IPS-15b (cell line): ENCODE measurements around the gene MALRD1.

Experiments used
- H3K27me3 ChIP-seq: one replicate; pipeline ENCODE4 v1.6.1; 2013; ENCODE audit warnings: low read length; ENCODE audit not compliant: control insufficient read depth, insufficient read depth
- H3K36me3 ChIP-seq: one replicate; pipeline ENCODE4 v1.6.1; 2013; ENCODE audit warnings: low read length; ENCODE audit not compliant: control insufficient read depth, insufficient read depth
- H3K4me1 ChIP-seq: one replicate; pipeline ENCODE4 v1.6.1; 2013; ENCODE audit warnings: mild to moderate bottlenecking, low read length; ENCODE audit not compliant: control insufficient read depth, insufficient read depth
- H3K4me3 ChIP-seq: one replicate; pipeline ENCODE4 v1.5.1; 2013; ENCODE audit warnings: low read depth, low read length
- H3K9ac ChIP-seq: one replicate; pipeline ENCODE4 v1.6.1; 2013; ENCODE audit warnings: low read depth, mild to moderate bottlenecking, low read length
- H3K9me3 ChIP-seq: one replicate; pipeline ENCODE4 v1.6.1; 2013; ENCODE audit warnings: mild to moderate bottlenecking, low read length; ENCODE audit not compliant: control insufficient read depth, insufficient read depth

Gene MALRD1

DNA sequence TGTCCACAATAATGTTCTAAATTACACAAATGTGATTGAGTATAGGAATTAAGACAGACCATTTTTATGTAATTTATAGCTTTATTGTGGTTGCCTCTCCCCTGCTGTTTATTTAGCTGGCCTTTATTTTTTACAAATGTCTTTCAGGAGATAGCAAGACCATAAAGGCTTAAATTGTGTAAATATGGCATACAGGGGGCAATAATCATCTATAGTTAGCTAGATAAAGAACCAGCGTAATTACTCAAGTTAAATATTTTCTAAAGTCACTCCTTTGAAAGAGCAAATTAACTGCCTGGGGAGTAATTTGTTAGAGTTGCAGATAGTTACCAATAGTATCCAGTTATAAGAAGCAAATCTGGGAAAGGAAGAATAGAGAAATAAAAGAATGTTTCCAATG lies at the start of gene MALRD1:
Gene MALRD1 (plus strand): TSS at position 313 of the 400 bp plus-strand sequence. CDS start 138 bp downstream, outside the sequence.
- Histone ChIP-seq H3K9ac (no peak within 1 kb of the TSS), H3K36me3 (no peaks in the 10 kb centered on the region), H3K27me3 (no peaks in the 10 kb centered on the region), H3K9me3 (no peaks in the 10 kb centered on the region), H3K4me3 (no peak within 1 kb of the TSS), H3K4me1 (no peaks in the 10 kb centered on the region)

DNA sequence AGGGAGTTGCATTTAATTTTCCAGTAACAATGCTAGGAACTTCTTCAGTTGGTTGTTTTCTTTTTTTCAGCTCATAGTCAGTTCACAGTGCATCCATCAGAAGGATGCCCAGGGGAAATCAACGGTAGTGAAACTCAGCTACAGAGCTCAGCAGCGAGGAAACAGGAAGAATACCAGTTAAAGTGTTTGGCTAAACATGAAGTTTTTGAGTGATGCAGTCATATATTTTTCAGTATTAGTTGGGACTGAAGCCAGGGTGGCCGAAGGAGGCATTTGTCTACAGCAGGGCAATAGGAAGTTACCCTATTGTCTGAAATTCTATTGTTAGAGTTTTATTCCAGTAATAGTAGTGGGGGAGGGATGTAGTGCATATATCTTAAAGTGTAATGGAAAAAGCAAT lies 45.3 kb upstream of the MALRD1 start:
- H3K4me1 ChIP-seq = no peaks in the 10 kb centered on the region
- H3K9ac ChIP-seq = no peak overlapping the region
- no peaks in the 10 kb centered on the region for H3K36me3 ChIP-seq
- no peak overlapping the region for H3K4me3 ChIP-seq
- no peaks in the 10 kb centered on the region for H3K27me3 ChIP-seq
- H3K9me3 ChIP-seq = no peaks in the 10 kb centered on the region

DNA sequence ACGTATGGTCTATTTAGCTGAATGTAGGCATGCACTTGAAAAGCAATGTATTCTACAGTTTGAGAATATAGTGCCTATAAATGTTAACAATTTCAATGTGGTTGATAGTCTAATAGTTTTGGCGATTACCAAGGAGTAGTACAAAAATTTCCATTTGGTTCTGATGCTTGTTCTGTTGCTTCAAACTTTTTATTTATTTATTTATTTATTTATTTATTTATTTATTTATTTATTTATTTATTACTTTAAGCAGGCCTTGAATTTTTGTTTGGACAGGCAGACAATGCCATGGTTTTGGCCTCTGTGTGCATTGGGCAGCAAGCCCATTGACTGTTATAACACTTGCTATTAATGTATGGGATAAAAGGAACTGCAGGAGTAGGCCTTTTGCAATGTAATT lies 36.5 kb upstream of the MALRD1 start:
- H3K9me3 ChIP-seq = no peaks in the 10 kb centered on the region
- H3K36me3 ChIP-seq = no peaks in the 10 kb centered on the region
- no peaks in the 10 kb centered on the region for H3K4me1 ChIP-seq
- no peak overlapping the region for H3K4me3 ChIP-seq
- no peak overlapping the region for H3K9ac ChIP-seq
- H3K27me3 ChIP-seq = no peaks in the 10 kb centered on the region

DNA sequence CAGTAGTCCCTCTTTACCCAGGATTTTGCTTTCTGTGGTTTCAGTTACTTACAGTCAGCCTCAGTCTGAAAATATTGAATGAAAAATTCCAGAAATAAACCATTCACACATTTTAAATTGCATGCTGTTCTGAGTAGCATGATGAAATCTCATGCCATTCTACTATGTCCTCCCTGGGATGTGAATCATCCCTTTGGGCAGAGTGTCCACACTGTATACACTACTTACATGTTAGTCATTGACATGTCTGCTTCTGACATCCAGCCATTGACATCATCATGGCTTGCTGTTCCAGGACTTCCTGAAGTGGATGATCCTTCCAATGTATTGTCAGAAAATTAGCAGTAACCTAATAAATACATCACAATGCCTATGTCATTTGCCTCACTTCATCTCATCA lies 34.6 kb upstream of the MALRD1 start:
- Histone ChIP-seq H3K9me3 (no peaks in the 10 kb centered on the region), H3K27me3 (no peaks in the 10 kb centered on the region), H3K9ac (no peak overlapping the region), H3K4me3 (no peak overlapping the region), H3K36me3 (no peaks in the 10 kb centered on the region), H3K4me1 (no peaks in the 10 kb centered on the region)

DNA sequence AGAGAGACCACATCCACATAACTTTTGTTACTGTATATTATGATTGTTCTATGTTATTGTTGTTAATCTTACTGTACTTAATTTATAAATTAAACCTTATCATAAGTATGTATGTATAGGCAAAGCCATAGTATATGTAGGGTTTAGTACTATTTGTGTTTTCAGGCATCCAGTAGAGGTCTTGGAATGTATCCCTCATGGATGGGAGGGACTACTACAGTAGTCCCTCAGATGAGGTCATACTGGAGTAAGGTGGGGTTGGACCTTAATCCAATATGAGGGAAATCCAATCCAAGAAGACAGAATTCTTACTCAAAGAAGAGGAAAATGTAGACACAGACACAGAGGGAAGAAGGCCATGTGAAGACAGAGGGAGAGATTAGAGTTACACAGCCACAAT lies 34.1 kb upstream of the MALRD1 start:
- H3K27me3 ChIP-seq = no peaks in the 10 kb centered on the region
- no peaks in the 10 kb centered on the region for H3K9me3 ChIP-seq
- H3K9ac ChIP-seq = no peak overlapping the region
- H3K4me1 ChIP-seq = no peaks in the 10 kb centered on the region
- H3K4me3 ChIP-seq = no peak overlapping the region
- H3K36me3 ChIP-seq = no peaks in the 10 kb centered on the region

DNA sequence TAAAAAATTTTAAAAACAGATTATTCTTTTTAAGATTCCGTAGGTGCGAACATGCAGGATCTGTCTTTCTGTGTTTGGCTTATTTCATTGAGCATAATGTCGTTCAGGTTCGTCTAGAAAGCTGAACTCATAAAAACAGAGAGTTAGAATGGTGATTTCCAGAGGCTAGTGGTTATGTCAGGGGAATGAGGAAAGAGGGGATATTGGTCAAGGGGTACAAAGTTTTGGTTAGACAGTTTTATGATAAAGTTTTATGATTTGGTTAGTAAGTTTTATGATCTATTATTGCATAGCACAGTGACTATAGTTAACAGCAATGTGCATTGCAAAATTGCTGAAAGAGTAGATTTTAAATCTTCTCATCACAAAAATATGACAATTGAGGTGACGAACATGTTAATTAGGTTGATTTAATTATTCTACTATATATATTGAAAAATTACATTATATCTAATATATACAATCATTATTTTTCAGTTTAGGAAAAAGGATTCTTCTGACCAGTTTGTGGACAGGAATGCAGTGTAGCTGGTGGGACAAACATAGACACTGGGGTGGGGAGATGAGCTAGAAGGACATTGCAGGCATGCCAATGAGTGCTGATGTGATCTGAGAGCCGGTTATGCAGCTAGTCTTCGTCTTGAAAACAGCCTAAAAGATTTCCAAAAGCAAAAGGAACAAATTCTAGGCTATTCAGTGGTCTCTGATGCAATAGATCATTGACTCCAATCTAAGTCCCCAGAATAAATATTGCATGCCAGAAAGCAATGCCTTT lies 31.3 kb upstream of the MALRD1 start:
- H3K27me3 ChIP-seq = no peaks in the 10 kb centered on the region
- H3K4me1 ChIP-seq = no peaks in the 10 kb centered on the region
- no peaks in the 10 kb centered on the region for H3K9me3 ChIP-seq
- H3K9ac ChIP-seq = no peak overlapping the region
- H3K36me3 ChIP-seq = no peaks in the 10 kb centered on the region
- no peak overlapping the region for H3K4me3 ChIP-seq

DNA sequence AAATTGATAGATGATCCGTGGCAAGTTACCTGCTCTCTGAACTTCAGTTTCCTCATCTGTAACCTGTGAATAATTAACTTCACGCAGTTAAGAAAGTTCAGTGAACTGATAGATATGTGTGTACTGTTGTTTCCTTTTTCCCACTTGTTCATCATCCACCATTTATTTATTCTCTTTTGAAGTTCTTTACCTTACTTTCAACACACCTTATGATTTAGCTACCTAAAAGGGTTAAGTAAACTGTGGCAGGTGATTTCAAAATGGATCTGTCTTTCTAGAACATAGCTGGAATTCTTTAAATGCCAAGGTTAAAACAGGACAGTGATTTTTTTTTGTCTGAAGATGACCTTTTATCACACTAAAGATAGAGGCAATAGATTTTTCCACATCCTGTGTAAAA lies 27.4 kb upstream of the MALRD1 start:
- no peak overlapping the region for H3K4me3 ChIP-seq
- H3K9me3 ChIP-seq = no peaks in the 10 kb centered on the region
- H3K9ac ChIP-seq = no peak overlapping the region
- H3K27me3 ChIP-seq = no peaks in the 10 kb centered on the region
- no peaks in the 10 kb centered on the region for H3K36me3 ChIP-seq
- H3K4me1 ChIP-seq = no peaks in the 10 kb centered on the region

DNA sequence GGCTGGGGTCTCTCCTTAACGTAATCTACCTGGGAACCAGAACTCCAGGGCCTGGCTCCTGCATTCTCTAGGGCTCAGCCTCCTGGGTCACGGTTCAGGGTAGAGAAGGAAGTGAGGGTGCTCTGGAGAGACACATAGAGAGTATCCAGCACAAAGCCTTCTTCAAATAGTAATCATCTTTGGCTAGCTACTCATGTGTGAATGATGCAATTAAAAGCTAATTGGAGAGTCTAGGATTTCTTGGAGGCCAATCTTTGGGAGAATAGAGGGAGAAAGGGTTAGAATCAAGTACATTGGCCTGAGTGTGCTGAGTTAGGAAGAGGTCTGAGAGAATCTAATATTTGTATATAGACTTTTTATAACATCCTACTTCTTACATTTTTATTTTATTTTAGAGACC lies 24.0 kb upstream of the MALRD1 start:
- Histone ChIP-seq H3K4me3 (no peak overlapping the region), H3K4me1 (no peaks in the 10 kb centered on the region), H3K27me3 (no peaks in the 10 kb centered on the region), H3K36me3 (no peaks in the 10 kb centered on the region), H3K9ac (no peak overlapping the region), H3K9me3 (no peaks in the 10 kb centered on the region)

DNA sequence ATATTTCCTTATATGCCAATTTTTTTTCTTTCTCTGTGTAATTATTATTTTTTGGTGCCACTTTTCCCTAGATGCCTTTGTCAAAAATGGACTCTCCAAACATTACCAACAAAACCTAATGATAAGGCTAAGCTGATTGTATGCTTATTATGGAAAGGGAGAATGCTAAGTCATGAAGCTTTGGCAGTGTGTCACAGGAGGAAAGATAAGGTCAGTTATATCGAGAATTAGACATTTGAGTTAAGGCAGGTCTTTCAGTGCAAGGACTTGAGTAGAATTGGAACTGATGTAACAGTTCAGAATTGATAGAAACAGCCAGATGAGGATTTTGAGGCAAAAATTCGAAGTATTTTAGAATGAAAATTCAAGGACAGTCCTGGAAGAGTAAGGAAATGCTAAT lies 16.8 kb upstream of the MALRD1 start:
- no peaks in the 10 kb centered on the region for H3K36me3 ChIP-seq
- no peak overlapping the region for H3K4me3 ChIP-seq
- H3K9me3 ChIP-seq = no peaks in the 10 kb centered on the region
- no peaks in the 10 kb centered on the region for H3K4me1 ChIP-seq
- H3K9ac ChIP-seq = no peak overlapping the region
- no peaks in the 10 kb centered on the region for H3K27me3 ChIP-seq

DNA sequence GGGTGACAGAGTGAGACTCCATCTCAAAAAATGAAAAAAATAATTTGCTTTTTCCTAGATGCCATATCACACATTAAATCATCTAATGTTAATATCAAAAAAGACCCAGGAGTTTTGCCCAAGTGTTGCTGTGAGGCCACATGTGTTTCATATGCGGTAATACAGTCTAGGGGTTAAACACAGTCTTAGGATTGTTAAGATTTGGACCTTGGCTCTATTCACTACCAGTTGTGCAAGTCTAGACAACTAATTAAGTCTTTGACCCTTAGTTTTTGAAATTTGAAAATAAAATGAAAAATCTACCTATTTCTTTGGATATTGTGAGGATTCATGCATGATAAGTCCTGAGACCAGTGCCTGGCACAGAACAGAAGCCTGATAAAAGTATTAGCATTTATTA lies 14.9 kb upstream of the MALRD1 start:
- H3K4me1 ChIP-seq = no peaks in the 10 kb centered on the region
- H3K27me3 ChIP-seq = no peaks in the 10 kb centered on the region
- no peaks in the 10 kb centered on the region for H3K36me3 ChIP-seq
- H3K9ac ChIP-seq = no peak overlapping the region
- no peaks in the 10 kb centered on the region for H3K9me3 ChIP-seq
- no peak overlapping the region for H3K4me3 ChIP-seq

DNA sequence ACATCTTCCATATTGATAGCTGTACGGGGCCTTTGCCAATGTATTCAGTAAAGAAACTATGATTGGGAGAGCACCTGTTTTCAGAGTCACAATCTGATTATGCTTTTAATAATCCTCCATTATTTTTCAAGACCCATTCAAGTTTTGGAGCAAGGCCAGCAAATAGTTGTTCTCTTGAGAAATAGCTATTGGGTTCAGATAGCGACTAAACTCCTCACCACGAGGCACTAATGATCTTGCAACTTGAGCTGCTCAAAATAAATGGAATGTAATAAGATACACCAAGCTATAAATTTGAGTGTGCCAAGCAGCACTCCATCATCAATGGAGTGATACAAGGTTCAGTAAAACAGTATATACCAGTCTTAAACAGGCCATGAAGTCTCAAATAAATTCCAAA lies 7.4 kb upstream of the MALRD1 start:
- H3K4me1 ChIP-seq = no peaks in the 10 kb centered on the region
- H3K27me3 ChIP-seq = no peaks in the 10 kb centered on the region
- no peaks in the 10 kb centered on the region for H3K36me3 ChIP-seq
- H3K4me3 ChIP-seq = no peak overlapping the region
- H3K9me3 ChIP-seq = no peaks in the 10 kb centered on the region
- H3K9ac ChIP-seq = no peak overlapping the region

DNA sequence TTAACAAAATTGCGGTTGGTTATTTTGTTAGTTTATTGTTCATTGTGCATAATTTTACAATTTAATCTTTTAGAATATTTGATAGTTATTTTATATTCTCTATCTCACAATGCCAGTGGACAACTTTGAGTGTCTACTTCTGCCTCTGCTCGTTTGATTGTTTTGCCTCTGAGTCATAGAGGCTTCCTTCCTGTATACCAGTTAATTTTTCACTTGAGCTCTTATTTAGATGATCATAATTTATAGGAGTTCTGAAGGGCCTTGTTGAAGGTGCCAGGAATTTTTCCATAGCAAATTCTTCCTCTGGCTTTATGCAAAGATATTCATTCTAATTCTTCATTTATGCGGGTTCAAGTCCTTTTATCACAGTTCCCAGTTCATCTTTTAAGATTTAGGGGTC lies 5.2 kb upstream of the MALRD1 start:
- Histone ChIP-seq H3K4me3 (no peak overlapping the region), H3K27me3 (no peaks in the 10 kb centered on the region), H3K36me3 (no peaks in the 10 kb centered on the region), H3K4me1 (no peaks in the 10 kb centered on the region), H3K9ac (no peak overlapping the region), H3K9me3 (no peaks in the 10 kb centered on the region)
